Measurements from ENCODE around the gene ZFHX3. TPM values are rescaled to one million over a fixed set of nuclear protein-coding genes. Genes with fewer than 3 reads are reported as not detected.
A peak's percentile ranks its signal among the peaks of the same experiment; 100 is the strongest.

Gene ZFHX3
- total RNA-seq, 6 experiments from 2014 or later: 7.1 to 9.4 (median 7.7) TPM

DNA sequence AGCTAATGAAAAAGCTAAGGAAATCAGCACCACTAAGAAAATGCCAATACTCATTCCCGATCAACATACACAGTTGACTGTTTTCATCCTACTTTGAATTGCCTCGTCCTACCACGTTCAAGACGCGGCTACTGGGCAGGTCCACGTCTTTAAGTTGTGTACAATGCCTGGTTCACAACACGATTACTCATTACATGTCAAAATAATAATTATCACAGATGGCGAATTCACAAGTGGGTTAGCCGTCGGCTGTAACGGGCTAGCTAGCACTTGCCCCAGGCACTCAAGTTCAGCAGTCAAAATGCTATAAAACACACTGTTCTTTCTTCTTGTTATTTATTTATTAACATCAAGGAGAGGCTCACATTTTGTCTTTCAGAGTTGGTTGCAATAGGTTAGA lies 124.2 kb downstream of the ZFHX3 start:
- Histone ChIP-seq H3K4me3 (no peak overlapping the region), H3K36me3 (no peaks in the 10 kb centered on the region), H3K27me3 (no peaks in the 10 kb centered on the region), H3K27ac (no peak overlapping the region), H3K4me1 (no peaks in the 10 kb centered on the region), H3K9me3 (no peaks in the 10 kb centered on the region)
- no peak for TF ChIP-seq POLR2A (IDR thresholded peaks at IDR 0.05)
- TF ChIP-seq, protein P1, sequence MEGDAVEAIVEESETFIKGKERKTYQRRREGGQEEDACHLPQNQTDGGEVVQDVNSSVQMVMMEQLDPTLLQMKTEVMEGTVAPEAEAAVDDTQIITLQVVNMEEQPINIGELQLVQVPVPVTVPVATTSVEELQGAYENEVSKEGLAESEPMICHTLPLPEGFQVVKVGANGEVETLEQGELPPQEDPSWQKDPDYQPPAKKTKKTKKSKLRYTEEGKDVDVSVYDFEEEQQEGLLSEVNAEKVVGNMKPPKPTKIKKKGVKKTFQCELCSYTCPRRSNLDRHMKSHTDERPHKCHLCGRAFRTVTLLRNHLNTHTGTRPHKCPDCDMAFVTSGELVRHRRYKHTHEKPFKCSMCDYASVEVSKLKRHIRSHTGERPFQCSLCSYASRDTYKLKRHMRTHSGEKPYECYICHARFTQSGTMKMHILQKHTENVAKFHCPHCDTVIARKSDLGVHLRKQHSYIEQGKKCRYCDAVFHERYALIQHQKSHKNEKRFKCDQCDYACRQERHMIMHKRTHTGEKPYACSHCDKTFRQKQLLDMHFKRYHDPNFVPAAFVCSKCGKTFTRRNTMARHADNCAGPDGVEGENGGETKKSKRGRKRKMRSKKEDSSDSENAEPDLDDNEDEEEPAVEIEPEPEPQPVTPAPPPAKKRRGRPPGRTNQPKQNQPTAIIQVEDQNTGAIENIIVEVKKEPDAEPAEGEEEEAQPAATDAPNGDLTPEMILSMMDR (IDR thresholded peaks at IDR 0.05): no peak
- DNase-seq (no peak), ATAC-seq (no peak)
- intact Hi-C loops (cut with DNase I): no loop called here
- 90% methylated on average over 11 of the region's 11 CpGs for WGBS (ENCODE audit: insufficient coverage, low coverage, low lambda C conversion rate, missing lambda C conversion rate)

DNA sequence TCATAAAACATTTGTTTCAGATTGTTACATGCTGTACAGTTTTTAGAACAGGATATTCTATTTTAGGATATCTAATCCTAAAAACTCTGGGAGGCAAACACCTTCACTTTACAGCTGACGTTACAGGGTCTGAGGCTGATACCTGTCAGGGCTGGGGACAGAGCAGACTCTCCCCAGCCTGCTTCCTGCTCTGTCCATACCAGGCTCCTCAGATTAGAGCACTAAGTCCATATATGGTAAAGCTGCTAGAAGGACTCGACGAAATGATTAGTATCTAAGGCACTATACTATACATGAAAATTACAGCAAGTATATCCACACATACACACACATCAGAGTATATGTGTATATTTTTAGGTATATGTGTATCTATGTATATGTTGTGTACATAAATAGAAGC lies 125.2 kb downstream of the ZFHX3 start:
- DNase-seq: no peak
- Histone ChIP-seq H3K9me3 (no peaks in the 10 kb centered on the region), H3K36me3 (no peaks in the 10 kb centered on the region), H3K4me1 (no peaks in the 10 kb centered on the region), H3K27me3 (no peaks in the 10 kb centered on the region), H3K27ac (no peak overlapping the region), H3K4me3 (no peak overlapping the region)
- intact Hi-C loops (cut with DNase I): no loop called here
- no peak for ATAC-seq
- 51% methylated on average over 3 of the region's 3 CpGs for WGBS (ENCODE audit: insufficient coverage, low coverage, low lambda C conversion rate, missing lambda C conversion rate)
- TF ChIP-seq POLR2A (IDR thresholded peaks at IDR 0.05): no peak
- TF ChIP-seq, protein P1 (IDR thresholded peaks at IDR 0.05): no peak

DNA sequence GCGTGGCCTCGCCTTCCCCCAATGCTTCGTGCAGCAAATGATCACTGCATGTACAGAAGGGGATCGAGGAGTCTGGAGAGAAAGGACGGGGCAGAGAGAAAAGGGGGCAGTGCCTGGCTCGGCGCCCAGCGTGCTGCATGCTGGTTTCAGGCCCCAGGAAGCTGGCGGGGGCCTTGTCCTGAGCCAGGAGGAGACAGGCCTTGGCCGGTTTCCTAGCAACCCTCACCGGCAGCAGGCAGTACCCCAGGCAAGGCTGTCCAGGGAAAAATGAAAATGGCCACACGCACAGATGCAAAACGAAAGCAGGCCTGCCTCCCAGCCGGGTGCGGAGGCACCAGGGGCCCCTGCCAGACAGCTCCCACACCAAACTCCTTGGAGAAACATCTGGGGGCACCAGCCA lies 126.3 kb downstream of the ZFHX3 start:
- H3K9me3 ChIP-seq: no peaks in the 10 kb centered on the region
- H3K4me3 ChIP-seq: no peak overlapping the region
- DNase-seq (no peak), ATAC-seq (peak in 2 of 4 donors; percentile 29 to 31)
- no peaks in the 10 kb centered on the region for H3K27me3 ChIP-seq
- intact Hi-C loops (cut with DNase I): no loop called here
- TF ChIP-seq, protein P1 (IDR thresholded peaks at IDR 0.05): no peak
- TF ChIP-seq POLR2A (IDR thresholded peaks at IDR 0.05): no peak
- 80% methylated on average over 1 of the region's 15 CpGs for WGBS (ENCODE audit: insufficient coverage, low coverage, low lambda C conversion rate, missing lambda C conversion rate)
- H3K4me1 ChIP-seq: no peaks in the 10 kb centered on the region
- no peak overlapping the region for H3K27ac ChIP-seq
- H3K36me3 ChIP-seq: no peaks in the 10 kb centered on the region

DNA sequence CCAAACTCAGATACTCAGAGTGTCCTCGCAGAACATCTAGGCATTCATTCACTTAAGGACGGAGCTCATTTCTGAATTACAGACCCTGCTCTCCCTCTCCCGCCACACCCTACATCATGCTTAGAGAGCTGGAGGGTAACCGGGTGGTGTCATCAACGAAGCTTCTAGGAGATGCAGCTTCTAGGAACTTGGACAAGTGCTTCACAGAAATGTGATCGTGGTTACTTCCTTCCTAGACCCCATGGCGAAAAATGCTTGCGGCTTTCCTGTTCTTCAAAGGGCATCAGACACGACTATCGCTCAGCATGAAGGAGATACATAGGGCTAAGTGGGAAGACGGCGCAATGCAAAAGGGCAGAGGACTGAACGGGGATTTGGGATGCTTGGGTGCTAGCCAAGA lies 126.8 kb downstream of the ZFHX3 start:
- Histone ChIP-seq H3K4me1 (no peaks in the 10 kb centered on the region), H3K36me3 (no peaks in the 10 kb centered on the region), H3K27ac (no peak overlapping the region), H3K4me3 (no peak overlapping the region), H3K27me3 (no peaks in the 10 kb centered on the region), H3K9me3 (no peaks in the 10 kb centered on the region)
- intact Hi-C loops (cut with DNase I): no loop called here
- DNase-seq (no peak), ATAC-seq (no peak)
- WGBS (ENCODE audit: insufficient coverage, low coverage, low lambda C conversion rate, missing lambda C conversion rate): 74% methylated on average over 13 of the region's 13 CpGs
- TF ChIP-seq, protein P1 (IDR thresholded peaks at IDR 0.05): no peak
- no peak for TF ChIP-seq POLR2A (IDR thresholded peaks at IDR 0.05)

DNA sequence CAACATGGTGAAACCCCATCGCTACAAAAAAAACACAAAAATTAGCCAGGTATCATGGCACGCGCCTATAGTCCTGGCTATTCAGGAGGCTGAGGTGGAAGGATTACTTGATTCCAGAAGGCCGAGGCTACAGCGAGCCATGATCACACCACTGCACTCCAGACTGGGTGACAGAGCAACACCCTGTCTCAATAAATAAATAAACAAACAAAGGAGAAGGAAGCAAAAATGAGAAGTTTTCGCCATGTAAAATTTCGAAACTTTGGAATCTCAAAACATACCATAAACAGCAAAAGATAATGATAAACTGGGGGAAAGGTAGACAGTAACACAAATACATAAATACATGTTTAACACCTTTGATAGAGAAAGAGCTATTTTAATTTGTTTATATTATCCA lies 130.9 kb downstream of the ZFHX3 start:
- ATAC-seq (no peak), DNase-seq (no peak)
- 91% methylated on average over 4 of the region's 7 CpGs for WGBS (ENCODE audit: insufficient coverage, low coverage, low lambda C conversion rate, missing lambda C conversion rate)
- no peak for TF ChIP-seq POLR2A (IDR thresholded peaks at IDR 0.05)
- TF ChIP-seq, protein P1 (IDR thresholded peaks at IDR 0.05): no peak
- Histone ChIP-seq H3K36me3 (no peaks in the 10 kb centered on the region), H3K27me3 (no peaks in the 10 kb centered on the region), H3K27ac (no peak overlapping the region), H3K9me3 (no peaks in the 10 kb centered on the region), H3K4me1 (peaks cover 0 to 18% (median 5%) of the 10 kb centered on the region in 4 donors), H3K4me3 (no peak overlapping the region)
- intact Hi-C loops (cut with DNase I): no loop called here

Measured in right lobe of liver (tissue), 6 donors.